Endothelial cell (in vitro differentiated cells): ENCODE measurements around the gene NPLOC4. TPM values are rescaled to one million over a fixed set of nuclear protein-coding genes. Genes with fewer than 3 reads are reported as not detected.

Experiments used
- DNase-seq: peaks from one replicate; pipeline ENCODE4 v3.0.0; 2021; ENCODE audit warnings: low spot score
- H3K27ac Mint-ChIP-seq: one replicate; pipeline ENCODE4 v1.8.0; 2021; ENCODE audit warnings: mixed read lengths, inconsistent platforms; ENCODE audit not compliant: unreplicated experiment
- H3K27me3 Mint-ChIP-seq: one replicate; pipeline ENCODE4 v1.8.0; 2021; ENCODE audit warnings: mild to moderate bottlenecking, moderate library complexity, mixed read lengths, inconsistent platforms; ENCODE audit not compliant: unreplicated experiment
- H3K36me3 Mint-ChIP-seq: one replicate; pipeline ENCODE4 v1.8.0; 2021; ENCODE audit warnings: mild to moderate bottlenecking, low read depth, mixed read lengths, inconsistent platforms; ENCODE audit not compliant: unreplicated experiment
- H3K4me1 Mint-ChIP-seq: one replicate; pipeline ENCODE4 v1.8.0; 2021; ENCODE audit warnings: mild to moderate bottlenecking, mixed read lengths, inconsistent platforms; ENCODE audit not compliant: unreplicated experiment
- H3K4me3 Mint-ChIP-seq: one replicate; pipeline ENCODE4 v1.8.0; 2021; ENCODE audit warnings: mild to moderate bottlenecking, mixed read lengths, inconsistent platforms; ENCODE audit not compliant: unreplicated experiment
- H3K9me3 Mint-ChIP-seq: one replicate; pipeline ENCODE4 v1.8.0; 2021; ENCODE audit warnings: mixed read lengths, inconsistent platforms; ENCODE audit not compliant: unreplicated experiment
- CTCF ChIP-seq: fragments of 200-600 bp; sonication (generic); IDR thresholded peaks from one replicate; pipeline ENCODE4 v1.5.0; 2021; ENCODE audit warnings: antibody characterized with exemption; ENCODE audit not compliant: unreplicated experiment
- total RNA-seq: library from RNA; stranded (reverse); fragmentation: NEBNext Ultra II Directional; extraction: Animal tissue kit (Norgen Biotek cat#: 25700); gene quantifications from one replicate; pipeline ENCODE4 v1.2.1, GENCODE V29; 2021; ENCODE audit not compliant: unreplicated experiment

Gene NPLOC4
- total RNA-seq, 1 donor from 2014 or later: 133 TPM

- Mint-ChIP-seq H3K36me3 (peaks cover 23% of the 10 kb centered on the region), H3K27ac (peak overlapping the region; percentile 98), H3K27me3 (peaks cover 10% of the 10 kb centered on the region), H3K4me1 (peaks cover 17% of the 10 kb centered on the region), H3K4me3 (peak overlapping the region; percentile 94), H3K9me3 (no peaks in the 10 kb centered on the region)
- peak; percentile 62 for DNase-seq
- no peak for TF ChIP-seq CTCF
Observed at GRCh38 chr17:81666092-81666341, 29.1 kb upstream of the NPLOC4 start.

- Mint-ChIP-seq H3K9me3 (no peaks in the 10 kb centered on the region), H3K4me1 (peaks cover 17% of the 10 kb centered on the region), H3K27me3 (peaks cover 10% of the 10 kb centered on the region), H3K27ac (peak overlapping the region; percentile 98), H3K4me3 (peak overlapping the region; percentile 94), H3K36me3 (peaks cover 22% of the 10 kb centered on the region)
- no peak for TF ChIP-seq CTCF
- no peak for DNase-seq
Observed at GRCh38 chr17:81665205-81666091, 28.5 kb upstream of the NPLOC4 start.

GRCh38 chr17:81664051-81664470 lies 27.1 kb upstream of the NPLOC4 start:
- Mint-ChIP-seq H3K9me3 (no peaks in the 10 kb centered on the region), H3K27me3 (peaks cover 10% of the 10 kb centered on the region), H3K4me3 (no peak overlapping the region), H3K27ac (no peak overlapping the region), H3K4me1 (peaks cover 14% of the 10 kb centered on the region), H3K36me3 (peaks cover 18% of the 10 kb centered on the region)
- no peak for DNase-seq
- no peak for TF ChIP-seq CTCF

GRCh38 chr17:81662002-81662401 lies 25.1 kb upstream of the NPLOC4 start:
- Mint-ChIP-seq H3K36me3 (peaks cover 7% of the 10 kb centered on the region), H3K27me3 (no peaks in the 10 kb centered on the region), H3K9me3 (no peaks in the 10 kb centered on the region), H3K4me3 (no peak overlapping the region), H3K4me1 (peaks cover 8% of the 10 kb centered on the region), H3K27ac (no peak overlapping the region)
- no peak for TF ChIP-seq CTCF
- DNase-seq: no peak

GRCh38 chr17:81660441-81660840 lies 23.5 kb upstream of the NPLOC4 start:
- TF ChIP-seq CTCF: no peak
- Mint-ChIP-seq H3K27me3 (no peaks in the 10 kb centered on the region), H3K4me1 (peaks cover 8% of the 10 kb centered on the region), H3K27ac (no peak overlapping the region), H3K36me3 (no peaks in the 10 kb centered on the region), H3K4me3 (no peak overlapping the region), H3K9me3 (no peaks in the 10 kb centered on the region)
- DNase-seq: no peak
